GM21576 (cell line): Measurements from ENCODE around the gene FDXACB1.
"Not testable (repeated sequence)": the region's sequence is repeated elsewhere in the genome, so short reads cannot be mapped to it uniquely, and the experiment has no call there.

Experiments used
- ATAC-seq: cut with Tn5 transposase; IDR thresholded peaks from one replicate; pipeline ENCODE4 v1.9.1; 2021; ENCODE audit warnings: mild to moderate bottlenecking, moderate library complexity; ENCODE audit not compliant: unreplicated experiment

Gene FDXACB1

GRCh38 chr11:111910676-111911562 is 32.0 kb upstream of the FDXACB1 start:
- ATAC-seq, result no peak

GRCh38 chr11:111909378-111909777 is 30.4 kb upstream of the FDXACB1 start:
- ATAC-seq, result no peak

- ATAC-seq, result no peak
Observed at GRCh38 chr11:111908639-111909305, 29.8 kb upstream of the FDXACB1 start.

GRCh38 chr11:111906680-111907079 is 27.7 kb upstream of the FDXACB1 start:
- ATAC-seq, result no peak

GRCh38 chr11:111905411-111905810 is 26.4 kb upstream of the FDXACB1 start:
- ATAC-seq, result no peak

GRCh38 chr11:111886844-111887243 is 7.9 kb upstream of the FDXACB1 start:
- ATAC-seq, result no peak

- ATAC-seq, result no peak
Observed at GRCh38 chr11:111886032-111886431, 7.1 kb upstream of the FDXACB1 start.

- not testable (repeated sequence) for ATAC-seq
Observed at GRCh38 chr11:111885053-111885452, 6.1 kb upstream of the FDXACB1 start.

- no peak for ATAC-seq
Observed at GRCh38 chr11:111882202-111882601, 3.2 kb upstream of the FDXACB1 start.

GRCh38 chr11:111879637-111879960 is 634 bp upstream of the FDXACB1 start:
- no peak for ATAC-seq

GRCh38 chr11:111878385-111878848 is 548 bp downstream of the FDXACB1 start:
- ATAC-seq, result peak; percentile 11

GRCh38 chr11:111871693-111872161 is 7.2 kb downstream of the FDXACB1 start:
- ATAC-seq, result no peak

GRCh38 chr11:111870886-111871692 is 7.9 kb downstream of the FDXACB1 start, which contains the start of gene ALG9:
TSS of gene ALG9 (minus strand) at chr11:111871581. CDS start at chr11:111871482, 99 bp downstream.
- peak; percentile 90 for ATAC-seq

GRCh38 chr11:111870522-111870885 is 8.5 kb downstream of the FDXACB1 start:
- ATAC-seq, result peak; percentile 7

- no peak for ATAC-seq
Observed at GRCh38 chr11:111870113-111870512, 8.9 kb downstream of the FDXACB1 start.

- ATAC-seq, result no peak
Observed at GRCh38 chr11:111860257-111860656, 18.7 kb downstream of the FDXACB1 start.

GRCh38 chr11:111855506-111855905 is 23.5 kb downstream of the FDXACB1 start:
- no peak for ATAC-seq

GRCh38 chr11:111852103-111852502 is 26.9 kb downstream of the FDXACB1 start:
- ATAC-seq, result no peak

GRCh38 chr11:111851636-111852035 is 27.3 kb downstream of the FDXACB1 start:
- no peak for ATAC-seq

- ATAC-seq, result no peak
Observed at GRCh38 chr11:111851067-111851466, 27.9 kb downstream of the FDXACB1 start.

- no peak for ATAC-seq
Observed at GRCh38 chr11:111849631-111850030, 29.3 kb downstream of the FDXACB1 start.
